ENCODE measurements around the gene GPN2.
"Not testable (repeated sequence)": the region's sequence is repeated elsewhere in the genome, so short reads cannot be mapped to it uniquely, and the experiment has no call there.

DNA sequence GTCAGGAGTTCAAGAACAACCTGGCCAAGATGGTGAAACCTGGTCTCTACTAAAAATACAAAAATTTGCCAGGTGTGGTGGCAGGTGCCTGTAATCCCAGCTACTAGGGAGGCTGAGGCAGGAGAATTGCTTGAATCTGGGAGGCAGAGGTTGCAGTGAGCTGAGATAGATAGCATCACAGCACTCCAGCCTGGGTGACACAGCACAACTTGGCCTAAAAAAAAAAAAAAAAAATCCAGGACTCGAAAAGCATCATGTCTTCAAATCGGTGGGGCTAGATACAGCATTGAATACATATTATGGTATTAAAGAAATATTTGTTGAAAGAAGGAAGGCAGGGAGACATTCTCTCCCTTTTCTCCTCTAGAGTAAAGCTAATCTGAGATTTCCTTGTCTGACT, 17.0 kb downstream of the GPN2 start:
- TF ChIP-seq EZH2 (IDR thresholded peaks at IDR 0.05; ENCODE audit: low read length, missing control alignments): not testable (repeated sequence)
- TF ChIP-seq, protein P1, sequence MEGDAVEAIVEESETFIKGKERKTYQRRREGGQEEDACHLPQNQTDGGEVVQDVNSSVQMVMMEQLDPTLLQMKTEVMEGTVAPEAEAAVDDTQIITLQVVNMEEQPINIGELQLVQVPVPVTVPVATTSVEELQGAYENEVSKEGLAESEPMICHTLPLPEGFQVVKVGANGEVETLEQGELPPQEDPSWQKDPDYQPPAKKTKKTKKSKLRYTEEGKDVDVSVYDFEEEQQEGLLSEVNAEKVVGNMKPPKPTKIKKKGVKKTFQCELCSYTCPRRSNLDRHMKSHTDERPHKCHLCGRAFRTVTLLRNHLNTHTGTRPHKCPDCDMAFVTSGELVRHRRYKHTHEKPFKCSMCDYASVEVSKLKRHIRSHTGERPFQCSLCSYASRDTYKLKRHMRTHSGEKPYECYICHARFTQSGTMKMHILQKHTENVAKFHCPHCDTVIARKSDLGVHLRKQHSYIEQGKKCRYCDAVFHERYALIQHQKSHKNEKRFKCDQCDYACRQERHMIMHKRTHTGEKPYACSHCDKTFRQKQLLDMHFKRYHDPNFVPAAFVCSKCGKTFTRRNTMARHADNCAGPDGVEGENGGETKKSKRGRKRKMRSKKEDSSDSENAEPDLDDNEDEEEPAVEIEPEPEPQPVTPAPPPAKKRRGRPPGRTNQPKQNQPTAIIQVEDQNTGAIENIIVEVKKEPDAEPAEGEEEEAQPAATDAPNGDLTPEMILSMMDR (conservative IDR thresholded peaks at IDR 0.05 in 1 of 2, IDR thresholded peaks at IDR 0.05 in 1 of 2; ENCODE audit: low read depth in 1 of 2, low read length in 2 of 2): not testable (repeated sequence)

Measured in fibroblast of lung (primary cell).